Activated T-cell treated with anti-CD3 and anti-CD28 coated beads, Interleukin-2, amount 50 U/mL, for 4 hours (primary cell): ENCODE measurements around the gene DPEP3. TPM values are rescaled to one million over a fixed set of nuclear protein-coding genes. Genes with fewer than 3 reads are reported as not detected.

Experiments
- ATAC-seq, 2 donors: fragments of 200-7000 bp; cut with Tn5 transposase; one replicate each; pipeline ENCODE4 v1.10.0; 2021
- DNase-seq: peaks from one replicate; pipeline ENCODE4 v3.0.0-alpha.2; 2020
- H3K27me3 Mint-ChIP-seq: one replicate; pipeline ENCODE4 v1.8.0; 2021; ENCODE audit warnings: low read depth, mixed read lengths
- H3K36me3 Mint-ChIP-seq: one replicate; pipeline ENCODE4 v1.8.0; 2022; ENCODE audit warnings: mixed read lengths; ENCODE audit not compliant: insufficient read depth
- H3K4me1 Mint-ChIP-seq: one replicate; pipeline ENCODE4 v1.8.0; 2021; ENCODE audit warnings: low read depth, mixed read lengths
- H3K4me3 Mint-ChIP-seq: one replicate; pipeline ENCODE4 v1.8.0; 2021; ENCODE audit warnings: mild to moderate bottlenecking, moderate library complexity, mixed read lengths
- H3K9me3 Mint-ChIP-seq: one replicate; pipeline ENCODE4 v1.8.0; 2021; ENCODE audit warnings: mixed read lengths
- total RNA-seq, 3 donors: library from RNA; stranded (reverse); gene quantifications; one replicate each; pipeline ENCODE4 v1.2.1, GENCODE V29; 2021

DPEP3 gene
- total RNA-seq, 3 donors from 2014 or later, result 0.11 to 0.33 TPM; not detected in 1

GRCh38 chr16:67928147-67928546 lies 52.2 kb downstream of the DPEP3 start:
- Mint-ChIP-seq H3K4me1 (peaks cover 6% of the 10 kb centered on the region), H3K4me3 (no peak overlapping the region)
- no peak for ATAC-seq

GRCh38 chr16:67927131-67927941 lies 53.0 kb downstream of the DPEP3 start:
- peaks cover 7% of the 10 kb centered on the region for H3K4me1 Mint-ChIP-seq
- DNase-seq, result no peak
- ATAC-seq, result no peak
- no peaks in the 10 kb centered on the region for H3K27me3 Mint-ChIP-seq
- peaks cover 2% of the 10 kb centered on the region for H3K36me3 Mint-ChIP-seq
- no peaks in the 10 kb centered on the region for H3K9me3 Mint-ChIP-seq
- H3K4me3 Mint-ChIP-seq, result no peak overlapping the region

More at GRCh38 chr16:67928147-67928546, 52.2 kb downstream of the DPEP3 start:
- Mint-ChIP-seq H3K9me3 (no peaks in the 10 kb centered on the region), H3K27me3 (no peaks in the 10 kb centered on the region), H3K36me3 (no peaks in the 10 kb centered on the region)
- DNase-seq, result no peak

GRCh38 chr16:67926181-67926750 lies 54.0 kb downstream of the DPEP3 start:
- no peak for ATAC-seq
- Mint-ChIP-seq H3K36me3 (peaks cover 4% of the 10 kb centered on the region), H3K4me3 (no peak overlapping the region), H3K27me3 (no peaks in the 10 kb centered on the region), H3K4me1 (peaks cover 14% of the 10 kb centered on the region), H3K9me3 (no peaks in the 10 kb centered on the region)
- no peak for DNase-seq

Other genes starting within 250 kb of the DPEP3 start
- 10 to 100 TPM; 17.2 to 17.9 (median 17.8) TPM for gene RANBP10, start 173.9 kb downstream of the DPEP3 start, total RNA-seq
- gene TSNAXIP1, start 173.6 kb downstream of the DPEP3 start, total RNA-seq, result 1 to 10 TPM in 2 of 3 donors, under 1 TPM in 1; 0.79 to 1.4 (median 1.3) TPM
- 10 to 100 TPM; 42.1 to 51.4 (median 43.1) TPM for gene THAP11, start 138.2 kb downstream of the DPEP3 start, total RNA-seq
- gene NUTF2, start 133.6 kb downstream of the DPEP3 start, total RNA-seq, result 100 to 1,000 TPM; 170 to 182 (median 182) TPM
- 10 to 100 TPM; 40.4 to 52.0 (median 46.3) TPM for gene CENPT, start 132.8 kb downstream of the DPEP3 start, total RNA-seq
- gene EDC4, start 107.4 kb downstream of the DPEP3 start, total RNA-seq, result 100 to 1,000 TPM; 114 to 124 (median 120) TPM
- not detected for gene NRN1L, start 95.6 kb downstream of the DPEP3 start, total RNA-seq
- gene PSKH1, start 87.2 kb downstream of the DPEP3 start, total RNA-seq, result 10 to 100 TPM; 10.4 to 14.6 (median 10.9) TPM
- gene CTRL, start 48.6 kb downstream of the DPEP3 start, total RNA-seq, result 10 to 100 TPM in 1 of 3 donors, 1 to 10 TPM in 2; 7.8 to 10.4 (median 8.8) TPM
- gene PSMB10, start 43.6 kb downstream of the DPEP3 start, total RNA-seq, result 100 to 1,000 TPM; 223 to 262 (median 249) TPM
- gene LCAT, start 36.4 kb downstream of the DPEP3 start, total RNA-seq, result 1 to 10 TPM; 8.0 to 9.1 (median 8.1) TPM
- 10 to 100 TPM; 18.5 to 20.5 (median 19.6) TPM for gene SLC12A4, start 11.9 kb downstream of the DPEP3 start, total RNA-seq
- under 1 TPM; 0.47 to 0.81 (median 0.71) TPM for gene DPEP2, start 19.0 kb upstream of the DPEP3 start, total RNA-seq
- not detected for gene DPEP2NB, start 35.4 kb upstream of the DPEP3 start, total RNA-seq
- 10 to 100 TPM; 34.9 to 40.3 (median 39.1) TPM for gene DDX28, start 42.7 kb upstream of the DPEP3 start, total RNA-seq
- 10 to 100 TPM; 35.9 to 37.4 (median 37.1) TPM for gene DUS2, start 42.8 kb upstream of the DPEP3 start, total RNA-seq
- gene NFATC3, start 104.9 kb upstream of the DPEP3 start, total RNA-seq, result 10 to 100 TPM; 64.8 to 72.3 (median 65.3) TPM